Lung (tissue), 12 donors: ENCODE measurements around the gene ACP5. TPM values are rescaled to one million over a fixed set of nuclear protein-coding genes. Genes with fewer than 3 reads are reported as not detected.
"Not testable (repeated sequence)": the region's sequence is repeated elsewhere in the genome, so short reads cannot be mapped to it uniquely, and the experiment has no call there.

Source experiments
- ATAC-seq: fragments of 200-7000 bp; cut with Tn5 transposase; one replicate; pipeline ENCODE4 v1.9.1; 2020; ENCODE audit warnings: moderate number of reproducible peaks; ENCODE audit not compliant: insufficient read depth, low FRiP score
- DNase-seq, 3 donors: peaks; one replicate each; pipeline ENCODE4 v3.0.0-alpha.2; 2013 to 2017
- H3K27ac ChIP-seq, 2 donors: one replicate each; pipeline ENCODE4 v1.5.1; 2013; ENCODE audit warnings: mild to moderate bottlenecking in 2 of 2, moderate library complexity in 2 of 2, control low read depth in 1 of 2, inconsistent platforms in 1 of 2, low read depth in 1 of 2, low read length in 1 of 2
- H3K27me3 ChIP-seq, 3 donors: one replicate each; pipeline ENCODE4 v1.5.1; 2013; ENCODE audit warnings: low read length in 2 of 3; ENCODE audit not compliant: control insufficient read depth in 3 of 3, insufficient read depth in 3 of 3
- H3K36me3 ChIP-seq, 4 donors: one replicate each; pipeline ENCODE4 v1.5.1; 2013; ENCODE audit warnings: low read length in 4 of 4, mild to moderate bottlenecking in 1 of 4, moderate library complexity in 1 of 4; ENCODE audit not compliant: control insufficient read depth in 4 of 4, insufficient read depth in 4 of 4
- H3K4me1 ChIP-seq, 5 donors: one replicate each; pipeline ENCODE4 v1.5.1; 2013; ENCODE audit warnings: low read length in 5 of 5, mild to moderate bottlenecking in 2 of 5, moderate library complexity in 1 of 5; ENCODE audit not compliant: control insufficient read depth in 5 of 5, insufficient read depth in 5 of 5
- H3K4me3 ChIP-seq: one replicate; pipeline ENCODE4 v1.5.1; 2013; ENCODE audit warnings: mild to moderate bottlenecking, control low read depth, moderate library complexity
- H3K9ac ChIP-seq, 2 donors: one replicate each; pipeline ENCODE4 v1.5.1; 2013; ENCODE audit warnings: low read length in 2 of 2, control low read depth in 1 of 2; ENCODE audit not compliant: insufficient read depth in 1 of 2
- H3K9me3 ChIP-seq, 4 donors: one replicate each; pipeline ENCODE4 v1.5.1; 2013; ENCODE audit warnings: low read length in 3 of 4, mild to moderate bottlenecking in 1 of 4, moderate library complexity in 1 of 4; ENCODE audit not compliant: control insufficient read depth in 4 of 4, insufficient read depth in 3 of 4
- CTCF ChIP-seq: IDR thresholded peaks from 2 replicates; pipeline ENCODE4 v1.5.1; 2012; ENCODE audit warnings: mild to moderate bottlenecking; ENCODE audit errors: control extremely low read depth, extremely low read depth
- WGBS, 2 donors: extraction: QIAGEN DNeasy Blood & Tissue Kit; methylation state at CpG; one replicate each; pipeline ENCODE4 v1.1.7; 2013; 5-methylcytosine and 5-hydroxymethylcytosine counted together
- polyA plus RNA-seq, 2 donors: library from polyadenylated mRNA; stranded (reverse); fragments of 200-250 nt; gene quantifications; one replicate each; pipeline ENCODE4 v1.2.1, GENCODE V29; 2013
- total RNA-seq, 2 donors: library from RNA; depleted of rRNA in 1 of 2; stranded (reverse); fragments of >200 nt in 1 of 2; gene quantifications; one replicate each; pipeline ENCODE4 v1.2.1, GENCODE V29; 2014 to 2021
- donor health status: control.
- donor health status: control.
- donor health status: Bipolar disorder and iron deficiency.
- donor health status: healthy.
- donor health status: DM: yes; HTN: yes; CAD: no.

Gene ACP5
- total and polyA plus RNA-seq, 4 donors: 22.5 to 301 (median 140) TPM

GRCh38 chr19:11570039-11570462 lies 7.4 kb downstream of the ACP5 start:
- Histone ChIP-seq H3K36me3 (no peaks in the 10 kb centered on the region), H3K4me1 (no peaks in the 10 kb centered on the region), H3K4me3 (no peak overlapping the region), H3K9me3 (no peaks in the 10 kb centered on the region), H3K27ac (no peak overlapping the region), H3K9ac (no peak overlapping the region), H3K27me3 (no peaks in the 10 kb centered on the region)
- 24 to 67% methylated on average over 5 of the region's 5 CpGs for WGBS, 2 donors
- DNase-seq: no peak
- no peak for ATAC-seq
- no peak for TF ChIP-seq CTCF

- Histone ChIP-seq H3K27ac (no peak overlapping the region), H3K27me3 (no peaks in the 10 kb centered on the region), H3K36me3 (no peaks in the 10 kb centered on the region), H3K9me3 (no peaks in the 10 kb centered on the region), H3K4me3 (no peak overlapping the region), H3K4me1 (no peaks in the 10 kb centered on the region), H3K9ac (no peak overlapping the region)
- no peak for TF ChIP-seq CTCF
- DNase-seq (no peak), ATAC-seq (no peak)
- 88 to 97% methylated on average over 2 of the region's 2 CpGs for WGBS, 2 donors
Observed at GRCh38 chr19:11566164-11566563, 11.3 kb downstream of the ACP5 start.

- H3K27ac ChIP-seq, DNase-seq, H3K4me1 ChIP-seq, H3K36me3 ChIP-seq, H3K9me3 ChIP-seq, H3K27me3 ChIP-seq, ATAC-seq, H3K9ac ChIP-seq, H3K4me3 ChIP-seq: not testable (repeated sequence)
- WGBS, 2 donors: 78% methylated on average over 5 of the region's 5 CpGs
Observed at GRCh38 chr19:11565649-11565980, 11.8 kb downstream of the ACP5 start.

GRCh38 chr19:11564082-11564807 lies 13.2 kb downstream of the ACP5 start:
- 97 to 98% methylated on average over 6 of the region's 6 CpGs for WGBS, 2 donors
- H3K9me3 ChIP-seq, H3K4me1 ChIP-seq, H3K27ac ChIP-seq, DNase-seq, ATAC-seq, H3K4me3 ChIP-seq, H3K9ac ChIP-seq, H3K36me3 ChIP-seq, H3K27me3 ChIP-seq: not testable (repeated sequence)
